Measurements from ENCODE around the gene SORCS2. TPM values are rescaled to one million over a fixed set of nuclear protein-coding genes. Genes with fewer than 3 reads are reported as not detected.

Gene SORCS2
- polyA plus RNA-seq (2012; ENCODE audit: insufficient read depth, insufficient read length, low read depth) = 0.09 TPM

DNA sequence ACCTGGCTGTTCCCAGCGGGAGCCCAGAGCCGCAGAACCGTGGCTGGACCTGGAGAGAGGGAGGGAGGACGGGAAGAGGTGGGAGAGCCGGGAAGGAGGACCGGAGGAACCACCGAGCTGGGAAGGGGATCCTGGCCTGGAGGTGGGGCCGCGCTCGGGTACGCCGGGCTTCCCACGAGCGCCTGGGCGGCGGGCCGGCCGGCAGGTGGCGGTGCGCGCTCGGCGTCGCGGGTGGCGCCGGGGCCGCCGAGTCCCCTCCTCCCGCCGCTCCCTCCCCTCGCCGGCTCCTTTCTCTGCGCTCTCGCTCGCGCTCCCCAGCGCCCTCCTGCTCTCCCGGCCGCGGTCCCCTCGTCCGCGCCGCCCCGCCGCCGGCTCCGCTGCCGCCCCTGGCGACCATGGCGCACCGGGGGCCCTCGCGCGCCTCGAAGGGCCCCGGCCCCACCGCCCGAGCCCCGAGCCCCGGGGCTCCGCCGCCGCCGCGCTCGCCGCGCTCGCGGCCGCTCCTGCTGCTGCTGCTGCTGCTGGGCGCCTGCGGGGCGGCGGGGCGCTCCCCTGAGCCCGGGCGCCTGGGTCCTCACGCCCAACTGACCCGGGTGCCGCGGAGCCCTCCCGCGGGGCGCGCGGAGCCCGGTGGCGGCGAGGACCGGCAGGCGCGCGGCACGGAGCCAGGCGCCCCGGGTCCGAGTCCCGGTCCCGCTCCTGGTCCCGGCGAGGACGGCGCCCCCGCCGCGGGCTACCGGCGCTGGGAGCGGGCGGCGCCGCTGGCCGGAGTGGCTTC is at the start of gene SORCS2:
SORCS2 (plus strand) TSS at position 287 of the 778 bp plus-strand sequence.
- H3K27me3 ChIP-seq = peaks cover 53% of the 10 kb centered on the region
- H3K4me3 ChIP-seq (ENCODE audit: low read depth, low read length) = peak within 1 kb of the TSS; percentile 46
- DNase-seq = peak; percentile 86
- H3K9me3 ChIP-seq = no peaks in the 10 kb centered on the region
- no peaks in the 10 kb centered on the region for H3K36me3 ChIP-seq
- H3K4me1 ChIP-seq = peaks cover 8% of the 10 kb centered on the region
- TF ChIP-seq, protein P1, sequence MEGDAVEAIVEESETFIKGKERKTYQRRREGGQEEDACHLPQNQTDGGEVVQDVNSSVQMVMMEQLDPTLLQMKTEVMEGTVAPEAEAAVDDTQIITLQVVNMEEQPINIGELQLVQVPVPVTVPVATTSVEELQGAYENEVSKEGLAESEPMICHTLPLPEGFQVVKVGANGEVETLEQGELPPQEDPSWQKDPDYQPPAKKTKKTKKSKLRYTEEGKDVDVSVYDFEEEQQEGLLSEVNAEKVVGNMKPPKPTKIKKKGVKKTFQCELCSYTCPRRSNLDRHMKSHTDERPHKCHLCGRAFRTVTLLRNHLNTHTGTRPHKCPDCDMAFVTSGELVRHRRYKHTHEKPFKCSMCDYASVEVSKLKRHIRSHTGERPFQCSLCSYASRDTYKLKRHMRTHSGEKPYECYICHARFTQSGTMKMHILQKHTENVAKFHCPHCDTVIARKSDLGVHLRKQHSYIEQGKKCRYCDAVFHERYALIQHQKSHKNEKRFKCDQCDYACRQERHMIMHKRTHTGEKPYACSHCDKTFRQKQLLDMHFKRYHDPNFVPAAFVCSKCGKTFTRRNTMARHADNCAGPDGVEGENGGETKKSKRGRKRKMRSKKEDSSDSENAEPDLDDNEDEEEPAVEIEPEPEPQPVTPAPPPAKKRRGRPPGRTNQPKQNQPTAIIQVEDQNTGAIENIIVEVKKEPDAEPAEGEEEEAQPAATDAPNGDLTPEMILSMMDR (IDR thresholded peaks at IDR 0.05; ENCODE audit: low read depth, low read length) = peak; percentile 28; the same call in 1 of the 2 replicates

DNA sequence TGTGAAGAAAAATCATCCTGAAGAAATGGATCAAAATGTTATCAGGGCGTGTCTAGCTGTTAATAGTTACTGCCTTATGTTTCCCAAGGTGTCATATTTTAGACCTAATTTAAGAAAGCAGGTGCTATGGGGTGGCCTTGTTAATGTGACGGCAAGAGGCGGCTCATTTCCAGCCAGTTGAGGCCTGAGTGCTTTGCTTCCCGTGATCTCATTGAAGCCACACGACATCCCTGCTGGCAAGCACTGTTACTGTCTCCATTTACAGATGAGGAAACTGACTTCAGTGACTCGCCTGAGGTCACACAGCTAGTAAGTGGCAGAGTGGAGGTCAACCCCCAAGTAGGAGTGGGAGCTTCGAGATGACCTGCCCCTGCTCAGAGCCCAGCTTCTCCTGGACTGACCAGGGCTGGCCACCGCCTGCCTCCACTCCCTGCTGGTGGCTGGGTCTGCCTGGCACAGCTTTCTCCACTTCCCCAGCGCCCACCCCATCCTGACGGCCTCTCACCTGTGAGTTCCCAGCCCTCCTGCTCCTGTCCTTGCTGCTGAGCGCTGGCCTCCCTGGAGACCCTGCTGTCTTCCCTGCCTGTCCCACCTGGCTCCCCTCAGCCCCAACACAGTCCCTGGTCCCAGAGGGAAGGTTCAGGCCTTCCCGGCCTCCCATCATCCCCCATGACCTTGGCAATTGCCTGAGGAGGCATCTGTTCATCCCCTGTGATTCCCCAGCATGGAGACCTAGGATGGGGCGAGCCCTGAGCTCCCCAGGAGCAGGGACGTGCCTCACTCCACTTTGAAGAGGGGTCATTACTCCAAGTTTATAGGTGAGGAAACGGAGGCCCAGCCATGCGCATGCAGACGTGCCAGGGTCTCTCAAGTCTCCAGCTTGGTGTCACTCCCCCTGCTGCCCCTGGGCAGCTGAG is 47.7 kb upstream of the SORCS2 start:
- no peak for DNase-seq
- H3K36me3 ChIP-seq = no peaks in the 10 kb centered on the region
- H3K4me1 ChIP-seq = no peaks in the 10 kb centered on the region
- TF ChIP-seq, protein P1 (IDR thresholded peaks at IDR 0.05; ENCODE audit: low read depth, low read length) = no peak
- no peak overlapping the region for H3K4me3 ChIP-seq (ENCODE audit: low read depth, low read length)
- no peaks in the 10 kb centered on the region for H3K9me3 ChIP-seq
- no peaks in the 10 kb centered on the region for H3K27me3 ChIP-seq

DNA sequence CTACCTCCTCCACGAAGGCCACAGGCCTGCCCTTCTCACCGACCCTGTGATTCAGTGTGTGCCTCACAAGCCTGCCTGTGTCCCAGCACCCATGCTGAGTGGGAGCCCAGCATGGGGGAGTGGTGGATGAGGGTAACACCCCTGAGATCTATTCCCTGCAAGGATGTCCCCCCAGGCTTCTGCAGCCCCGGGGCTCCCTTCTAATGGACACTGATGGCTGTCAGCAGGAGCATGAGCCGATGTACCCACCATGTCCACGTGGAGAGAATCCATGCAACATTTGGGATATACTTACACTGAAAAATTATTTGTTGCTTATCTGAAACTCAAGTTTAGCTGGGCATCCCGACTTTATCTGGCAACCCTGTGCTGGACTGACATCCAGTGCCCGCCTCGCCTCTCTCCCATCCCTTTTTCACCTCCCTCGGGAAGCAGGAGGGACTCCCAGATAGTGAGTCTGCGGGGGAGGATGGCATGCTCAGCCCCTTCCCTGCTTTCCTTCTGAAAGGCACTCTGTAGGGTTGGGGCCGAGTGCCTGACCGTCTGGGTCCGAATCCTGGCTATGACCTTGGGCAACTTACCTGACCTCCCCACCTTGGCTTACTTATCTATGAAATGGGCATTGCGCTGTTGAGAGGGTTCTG is 46.9 kb upstream of the SORCS2 start:
- Histone ChIP-seq H3K4me3 (ENCODE audit: low read depth, low read length) (no peak overlapping the region), H3K9me3 (no peaks in the 10 kb centered on the region), H3K27me3 (no peaks in the 10 kb centered on the region), H3K36me3 (no peaks in the 10 kb centered on the region), H3K4me1 (no peaks in the 10 kb centered on the region)
- TF ChIP-seq, protein P1 (IDR thresholded peaks at IDR 0.05; ENCODE audit: low read depth, low read length) = no peak
- DNase-seq = no peak

DNA sequence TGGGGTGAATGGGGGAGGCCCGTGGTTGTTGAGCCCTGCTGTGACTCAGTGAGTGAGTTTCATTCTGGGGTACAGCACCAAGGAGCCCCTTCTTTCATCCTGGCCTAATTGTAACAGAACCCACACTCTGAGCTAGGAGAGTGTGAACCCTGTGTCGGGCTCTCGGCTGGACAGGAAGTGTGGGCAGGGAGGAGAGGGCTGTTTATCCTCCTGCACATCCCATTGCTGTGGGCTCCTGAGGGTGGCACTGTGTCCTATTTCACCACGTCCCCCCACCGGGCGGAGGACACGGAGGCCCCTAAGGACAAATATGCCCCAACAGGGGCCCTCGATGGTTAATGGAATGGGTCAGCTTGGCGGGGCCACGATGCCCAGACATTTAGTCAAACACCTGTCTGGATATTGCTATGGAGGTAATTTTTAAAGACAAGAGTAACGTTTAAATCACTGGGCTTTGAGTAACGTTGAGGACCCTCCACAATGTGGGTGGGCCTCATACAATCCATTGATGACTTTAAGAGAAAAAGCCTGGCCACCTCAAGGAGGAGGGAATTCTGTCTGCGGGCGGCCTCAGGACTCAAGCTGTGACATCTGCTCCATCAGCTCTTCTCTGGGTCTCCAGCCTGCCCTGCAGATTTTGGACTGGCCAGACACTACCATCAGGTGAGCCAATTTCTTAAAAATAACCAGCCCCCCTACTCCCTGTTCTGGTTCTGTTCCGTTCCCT is 46.1 kb upstream of the SORCS2 start:
- H3K4me3 ChIP-seq (ENCODE audit: low read depth, low read length) = no peak overlapping the region

DNA sequence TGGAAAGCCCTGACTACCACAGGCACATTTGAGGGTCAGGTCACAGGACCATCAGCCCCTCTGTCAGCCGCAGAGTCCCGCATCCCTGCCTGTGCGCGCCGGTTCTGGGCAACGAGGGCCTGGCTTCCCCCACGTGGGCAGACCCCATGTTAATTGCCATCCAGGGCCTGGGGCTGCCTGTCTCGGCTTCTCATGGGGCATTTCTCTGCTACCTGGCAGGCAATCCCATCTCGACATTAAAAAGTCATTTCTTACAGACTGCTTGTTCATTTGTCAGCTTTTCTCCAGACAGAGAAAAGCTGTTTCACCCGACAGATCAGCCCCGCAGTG is 45.6 kb upstream of the SORCS2 start:
- no peak for DNase-seq
- TF ChIP-seq, protein P1 (IDR thresholded peaks at IDR 0.05; ENCODE audit: low read depth, low read length) = no peak
- Histone ChIP-seq H3K27me3 (no peaks in the 10 kb centered on the region), H3K9me3 (no peaks in the 10 kb centered on the region), H3K4me3 (ENCODE audit: low read depth, low read length) (no peak overlapping the region), H3K36me3 (no peaks in the 10 kb centered on the region), H3K4me1 (no peaks in the 10 kb centered on the region)

More for the DNA sequence above, 46.1 kb upstream of the SORCS2 start:
- no peak for DNase-seq
- TF ChIP-seq, protein P1 (IDR thresholded peaks at IDR 0.05; ENCODE audit: low read depth, low read length) = no peak
- no peaks in the 10 kb centered on the region for H3K36me3 ChIP-seq
- H3K9me3 ChIP-seq = no peaks in the 10 kb centered on the region
- H3K4me1 ChIP-seq = no peaks in the 10 kb centered on the region
- no peaks in the 10 kb centered on the region for H3K27me3 ChIP-seq

Measured in BE2C (cell line).